Keratinocyte (primary cell): ENCODE results near the gene KCNA4.

ENCODE experiments used
- CTCF ChIP-seq, 3 experiments: IDR thresholded peaks in 1 of 3; conservative IDR thresholded peaks in 1 of 3; optimal IDR thresholded peaks in 1 of 3; 2 replicates in 2 of 3; 3 replicates in 1 of 3; pipeline versions ENCODE3 to v1.5.1; 2011; ENCODE audit warnings: low read length in 3 of 3, mild to moderate bottlenecking in 3 of 3, moderate library complexity in 2 of 3, control low read depth in 1 of 3, inconsistent platforms in 1 of 3; ENCODE audit not compliant: insufficient read depth in 2 of 3; ENCODE audit errors: extremely low read depth in 1 of 3
- EZH2 ChIP-seq: IDR thresholded peaks from one replicate; pipeline ENCODE4 v1.6.1; 2012; ENCODE audit warnings: inconsistent platforms, mild to moderate bottlenecking, low read length, moderate library complexity

GRCh38 chr11:30015725-30016412 is 961 bp downstream of the KCNA4 start:
- TF ChIP-seq CTCF (optimal IDR thresholded peaks at IDR 0.05 in 1 of 3, IDR thresholded peaks at IDR 0.05 in 1 of 3, conservative IDR thresholded peaks at IDR 0.05 in 1 of 3; ENCODE audit: extremely low read depth in 1 of 3, insufficient read depth in 2 of 3, low read length in 3 of 3) (no peak), EZH2 (no peak)
